ENCODE results near the gene MYOM1. TPM values are rescaled to one million over a fixed set of nuclear protein-coding genes. Genes with fewer than 3 reads are reported as not detected.

MYOM1 gene
- total and polyA plus RNA-seq, 2 donors (not counting 3 experiments of a cell fraction or from before 2014, with no cell fraction given): 0.08 TPM; not detected in 1

- Histone ChIP-seq H3K9me1 (replicated peaks; ENCODE audit: control insufficient read depth, extremely low read depth, insufficient read depth, low read length) (no peaks in the 10 kb centered on the region), H3K27me3 (ENCODE audit: control insufficient read depth in 2 of 2, insufficient read depth in 2 of 2, low read length in 2 of 2) (peaks cover 0 to 3% of the 10 kb centered on the region in 2 experiments), H3K9ac (replicated peaks; ENCODE audit: extremely low read depth, insufficient read depth, low read length) (no peak overlapping the region), H3K27ac (ENCODE audit: insufficient read depth, low read depth, low read length) (no peak overlapping the region), H3K36me3 (ENCODE audit: control insufficient read depth in 2 of 2, extremely low read depth in 1 of 2, insufficient read depth in 2 of 2, low read length in 2 of 2) (no peaks in the 10 kb centered on the region), H3K9me3 (replicated peaks; ENCODE audit: control insufficient read depth, insufficient read depth, low read length) (no peaks in the 10 kb centered on the region), H3K4me3 (replicated peaks in 1 of 3; ENCODE audit: insufficient read depth in 1 of 3, low read depth in 1 of 3, low read length in 3 of 3) (no peak overlapping the region), H3K4me1 (ENCODE audit: control insufficient read depth, extremely low read depth, insufficient read depth, low read length) (no peaks in the 10 kb centered on the region), H2AFZ (ENCODE audit: low read depth, low read length) (no peak overlapping the region), H3K79me2 (ENCODE audit: control insufficient read depth, insufficient read depth, low read length) (no peaks in the 10 kb centered on the region), H3K4me2 (ENCODE audit: insufficient read depth, low read length) (no peak overlapping the region), H4K20me1 (replicated peaks; ENCODE audit: control insufficient read depth, extremely low read depth, insufficient read depth, low read length) (no peaks in the 10 kb centered on the region)
- FAIRE-seq: no peak
- BruUV-seq (replicated peaks): no TSS peak
- CTCF ChIA-PET: interaction anchor here (0.6 to 1.5 kb wide), 5 partner anchors 22 to 117 kb away, joined by 3 to 4 read pairs (median 3); no protein-coding TSS in a partner anchor
- TF ChIP-seq MYC (IDR thresholded peaks at IDR 0.05; ENCODE audit: low read depth, low read length): no peak
- no peak for TF ChIP-seq MAX (IDR thresholded peaks at IDR 0.05; ENCODE audit: insufficient read depth, insufficient read length)
- no peak for TF ChIP-seq FOS (IDR thresholded peaks at IDR 0.05; ENCODE audit: borderline replicate concordance, insufficient read depth, low read length)
- no peak for TF ChIP-seq JUN (IDR thresholded peaks at IDR 0.05; ENCODE audit: borderline replicate concordance, insufficient read depth, insufficient read length, low read depth)
- no peak for TF ChIP-seq CTCF (IDR thresholded peaks at IDR 0.05; ENCODE audit: extremely low read depth in 1 of 2, insufficient read depth in 1 of 2, low read depth in 1 of 2, low read length in 2 of 2)
- TF ChIP-seq GATA2 (IDR thresholded peaks at IDR 0.05; ENCODE audit: insufficient read depth, insufficient read length, low read depth, low read length): no peak
- TF ChIP-seq EZH2 (IDR thresholded peaks at IDR 0.05; ENCODE audit: borderline replicate concordance, low read depth, low read length, severe bottlenecking): no peak
- TF ChIP-seq POLR2A (IDR thresholded peaks at IDR 0.05; ENCODE audit: low read depth, low read length): no peak
- no peak for TF ChIP-seq POLR2AphosphoS5 (IDR thresholded peaks at IDR 0.05; ENCODE audit: insufficient read depth, low read depth, low read length)
- intact Hi-C loops (cut with micrococcal nuclease): no loop called here
- dilution Hi-C loops (cut with MboI; ENCODE audit: extremely low pct_ligation_motif_present, low sequenced_read_pairs): no loop called here
- POLR2A ChIA-PET: no interaction called here
- DNase-seq (ENCODE audit: low read depth, low spot score): no peak
Measured at GRCh38 chr18:3180325-3180724, 39.4 kb downstream of the MYOM1 start.
